GM18498 (cell line): ENCODE results near the gene A2M.

ENCODE experiments used
- ATAC-seq: cut with Tn5 transposase; IDR thresholded peaks from one replicate; pipeline ENCODE4 v1.9.1; 2021; ENCODE audit warnings: mild to moderate bottlenecking, moderate library complexity; ENCODE audit not compliant: unreplicated experiment

The A2M gene

DNA sequence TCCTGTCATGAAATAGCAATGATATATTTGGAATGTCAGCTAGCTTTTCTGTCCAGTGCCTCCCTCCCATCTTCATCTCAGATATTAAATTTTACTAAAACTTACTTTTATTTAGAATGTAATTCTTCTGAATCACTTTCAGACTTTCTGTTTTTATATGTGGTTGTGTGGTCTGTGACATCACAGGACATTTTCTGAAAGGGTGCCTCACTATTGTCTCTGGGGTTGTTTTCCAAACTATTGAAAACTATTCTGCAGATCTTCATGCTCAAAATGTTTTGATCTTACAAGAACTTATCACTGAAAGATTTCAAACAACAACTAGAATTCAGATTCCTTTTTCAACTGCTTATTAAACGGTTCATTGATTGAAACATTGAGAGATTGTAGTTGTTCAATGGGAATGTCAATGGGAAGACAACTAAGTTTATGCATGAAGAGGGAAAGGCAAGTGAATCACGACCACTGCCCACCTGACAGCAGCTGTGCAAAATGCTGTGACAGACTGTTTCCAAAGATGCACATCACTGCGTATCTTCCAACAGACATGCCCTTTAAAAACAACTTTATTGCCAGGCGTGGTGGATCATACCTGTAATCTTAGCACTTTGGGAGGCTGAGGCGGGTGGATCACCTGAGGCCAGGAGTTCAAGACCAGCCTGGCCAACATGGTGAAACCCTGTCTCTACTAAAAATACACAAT, 75.1 kb downstream of the A2M start:
- no peak for ATAC-seq

GRCh38 chr12:9039397-9039977, 76.2 kb downstream of the A2M start:
- no peak for ATAC-seq

- ATAC-seq = no peak
Measured at GRCh38 chr12:9037431-9037830, 78.3 kb downstream of the A2M start.

GRCh38 chr12:9036227-9036626, 79.5 kb downstream of the A2M start:
- no peak for ATAC-seq

DNA sequence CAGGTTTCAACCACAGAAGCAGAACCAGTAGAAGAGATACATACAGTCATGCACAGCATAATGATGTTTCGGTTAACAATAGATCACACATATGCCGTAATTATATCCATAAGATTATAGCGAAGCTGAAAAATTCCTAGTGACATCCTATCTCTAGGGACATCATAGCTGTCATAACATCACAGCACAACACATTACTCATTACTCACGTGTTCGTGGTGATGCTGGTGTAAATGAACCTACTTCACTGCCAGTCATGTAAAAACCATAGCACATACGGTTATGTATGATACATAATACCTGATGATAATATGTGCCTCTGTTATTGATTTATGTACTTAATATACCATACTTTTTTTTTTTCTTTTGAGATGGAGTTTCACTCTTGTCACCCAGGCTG, 81.6 kb downstream of the A2M start:
- ATAC-seq = no peak

DNA sequence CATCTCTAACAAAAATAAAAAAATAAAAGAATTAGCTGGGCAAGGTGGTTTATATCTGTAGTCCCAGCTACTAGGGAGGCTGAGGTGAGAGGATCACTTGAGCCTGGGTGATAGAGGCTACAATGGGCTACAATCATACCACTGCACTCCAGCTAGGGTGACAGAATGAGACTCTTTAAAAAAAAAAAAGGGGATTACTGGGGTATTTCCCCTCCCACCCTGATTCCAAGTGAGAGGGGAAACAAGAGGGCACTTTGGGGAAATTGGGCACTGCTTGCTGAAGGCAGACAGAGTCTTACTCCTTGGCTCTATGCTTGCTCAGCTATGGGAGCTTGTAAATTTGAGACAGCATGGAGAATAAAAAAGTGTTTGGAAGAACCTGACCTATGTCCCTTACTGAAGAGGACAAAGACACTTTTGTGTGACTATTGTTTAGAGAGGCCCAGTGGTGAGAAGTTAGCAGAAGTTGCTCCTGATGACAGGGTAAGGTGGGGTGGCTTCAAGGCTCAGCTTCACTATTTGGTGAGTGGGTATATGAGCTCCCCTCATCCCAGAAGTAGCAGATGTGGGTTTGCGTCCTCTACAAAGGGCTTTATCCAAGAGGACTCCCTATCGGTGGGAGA, 82.3 kb downstream of the A2M start:
- no peak for ATAC-seq

- no peak for ATAC-seq
Measured at GRCh38 chr12:9032202-9032964, 83.3 kb downstream of the A2M start.

DNA sequence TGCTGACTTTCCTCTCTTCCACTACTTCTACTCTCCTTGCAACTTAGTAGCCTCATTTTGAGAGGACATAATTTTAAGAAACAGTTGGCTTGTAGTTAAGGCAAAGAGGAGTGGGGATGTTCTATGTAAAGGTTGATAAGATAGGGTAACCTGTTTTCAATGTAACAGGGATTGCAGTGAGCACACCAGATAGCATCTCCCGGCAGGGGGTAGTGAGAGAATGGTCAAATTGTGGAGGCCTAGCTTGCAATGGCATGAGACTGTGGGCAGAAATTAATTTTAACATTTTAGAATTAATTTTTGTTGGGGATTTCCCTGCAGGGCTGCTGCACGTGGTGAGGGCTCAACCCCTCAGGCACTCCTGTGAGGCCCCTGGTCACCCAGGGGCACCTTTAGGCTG, 84.9 kb downstream of the A2M start:
- ATAC-seq = no peak

- ATAC-seq = no peak
Measured at GRCh38 chr12:9027161-9028059, 88.3 kb downstream of the A2M start.

- no peak for ATAC-seq
Measured at GRCh38 chr12:9024512-9024911, 91.2 kb downstream of the A2M start.

- no peak for ATAC-seq
Measured at GRCh38 chr12:9022592-9022991, 93.1 kb downstream of the A2M start.
